Adipocyte (in vitro differentiated cells): ENCODE results near the gene PPM1F.
"Not testable (repeated sequence)": the region's sequence is repeated elsewhere in the genome, so short reads cannot be mapped to it uniquely, and the experiment has no call there.

Source experiments
- DNase-seq: peaks from one replicate; pipeline ENCODE4 v3.0.0-alpha.2; 2015; ENCODE audit warnings: low read depth
- H3K27me3 ChIP-seq: replicated peaks from 2 replicates; pipeline ENCODE4 v1.7.0; 2013; ENCODE audit warnings: mild to moderate bottlenecking, low read length, moderate library complexity; ENCODE audit not compliant: control insufficient read depth, insufficient read depth
- H3K36me3 ChIP-seq: 2 replicates; pipeline ENCODE4 v1.7.0; 2013; ENCODE audit warnings: low read length, mild to moderate bottlenecking, moderate library complexity; ENCODE audit not compliant: control insufficient read depth, insufficient read depth, severe bottlenecking
- H3K4me1 ChIP-seq: 2 replicates; pipeline ENCODE4 v1.7.0; 2013; ENCODE audit warnings: mild to moderate bottlenecking, low read length, moderate library complexity; ENCODE audit not compliant: control insufficient read depth, insufficient read depth
- H3K4me3 ChIP-seq: 2 replicates; pipeline ENCODE4 v1.7.0; 2013; ENCODE audit warnings: mild to moderate bottlenecking, low read length, moderate library complexity
- H3K9ac ChIP-seq: 2 replicates; pipeline ENCODE4 v1.7.0; 2013; ENCODE audit warnings: mild to moderate bottlenecking, low read length, moderate library complexity
- H3K9me3 ChIP-seq: 2 replicates; pipeline ENCODE4 v1.7.0; 2013; ENCODE audit warnings: mild to moderate bottlenecking, low read length, moderate library complexity; ENCODE audit not compliant: control insufficient read depth

PPM1F gene

DNA sequence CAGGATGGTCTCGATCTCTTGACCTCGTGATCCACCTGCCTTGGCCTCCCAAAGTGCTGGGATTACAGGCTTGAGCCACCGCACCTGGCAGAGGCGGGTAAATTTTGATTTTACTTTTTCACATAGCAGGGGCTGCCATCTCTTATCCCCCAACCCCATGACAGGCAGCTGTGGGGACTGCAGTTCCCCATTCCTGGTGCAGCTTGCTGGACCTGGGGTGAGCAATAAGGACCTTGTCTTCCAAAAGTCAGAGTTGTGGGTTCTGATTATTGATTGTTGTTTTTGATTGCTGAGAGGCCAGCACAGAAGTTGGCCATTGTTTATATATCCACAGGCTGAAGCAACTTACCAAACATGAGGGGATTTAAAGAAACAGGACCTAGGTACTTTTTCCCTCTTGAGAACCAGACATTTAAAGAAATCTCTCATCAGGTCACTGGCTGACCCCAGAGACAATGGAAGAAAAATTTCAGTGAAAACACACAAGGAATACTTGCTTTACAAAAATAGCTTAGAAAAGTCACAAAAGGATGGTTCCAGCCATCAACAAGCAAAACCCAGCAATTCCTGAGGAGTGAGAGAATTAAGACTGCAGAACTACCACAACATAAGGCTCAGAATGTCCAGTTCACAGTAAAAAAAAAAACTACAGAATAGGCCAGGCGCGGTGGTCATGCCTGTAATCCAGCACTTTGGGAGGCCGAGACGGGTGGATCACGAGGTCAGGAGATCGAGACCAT, 63.2 kb downstream of the PPM1F start:
- no peak for DNase-seq
- Histone ChIP-seq H3K36me3 (no peaks in the 10 kb centered on the region), H3K27me3 (no peaks in the 10 kb centered on the region), H3K4me1 (no peaks in the 10 kb centered on the region), H3K9me3 (no peaks in the 10 kb centered on the region), H3K9ac (no peak overlapping the region), H3K4me3 (no peak overlapping the region)

- Histone ChIP-seq H3K9ac (no peak overlapping the region), H3K27me3 (no peaks in the 10 kb centered on the region), H3K9me3 (no peaks in the 10 kb centered on the region), H3K4me3 (no peak overlapping the region), H3K36me3 (no peaks in the 10 kb centered on the region), H3K4me1 (no peaks in the 10 kb centered on the region)
- DNase-seq = no peak
Observed at GRCh38 chr22:21887841-21888240, 64.8 kb downstream of the PPM1F start.

- not testable (repeated sequence) for H3K4me1 ChIP-seq, H3K9me3 ChIP-seq, H3K4me3 ChIP-seq, H3K27me3 ChIP-seq, H3K9ac ChIP-seq, H3K36me3 ChIP-seq, DNase-seq
Observed at GRCh38 chr22:21883930-21884329, 68.7 kb downstream of the PPM1F start.

DNA sequence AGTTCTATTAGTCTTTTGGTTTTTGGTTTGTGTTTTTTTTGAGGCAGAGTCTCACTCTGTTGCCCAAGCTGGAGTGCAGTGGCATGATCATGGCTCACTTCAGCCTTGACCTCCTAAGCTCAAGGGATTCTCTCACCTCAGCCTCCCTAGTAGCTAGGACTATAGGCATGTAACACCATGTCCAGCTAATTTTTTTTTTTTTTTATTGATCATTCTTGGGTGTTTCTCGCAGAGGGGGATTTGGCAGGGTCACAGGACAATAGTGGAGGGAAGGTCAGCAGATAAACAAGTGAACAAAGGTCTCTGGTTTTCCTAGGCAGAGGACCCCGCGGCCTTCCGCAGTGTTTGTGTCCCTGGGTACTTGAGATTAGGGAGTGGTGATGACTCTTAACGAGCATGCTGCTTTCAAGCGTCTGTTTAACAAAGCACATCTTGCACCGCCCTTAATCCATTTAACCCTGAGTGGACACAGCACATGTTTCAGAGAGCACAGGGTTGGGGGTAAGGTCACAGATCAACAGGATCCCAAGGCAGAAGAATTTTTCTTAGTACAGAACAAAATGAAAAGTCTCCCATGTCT, 69.8 kb downstream of the PPM1F start:
- H3K9me3 ChIP-seq, H3K9ac ChIP-seq, DNase-seq, H3K36me3 ChIP-seq, H3K27me3 ChIP-seq, H3K4me1 ChIP-seq, H3K4me3 ChIP-seq: not testable (repeated sequence)

DNA sequence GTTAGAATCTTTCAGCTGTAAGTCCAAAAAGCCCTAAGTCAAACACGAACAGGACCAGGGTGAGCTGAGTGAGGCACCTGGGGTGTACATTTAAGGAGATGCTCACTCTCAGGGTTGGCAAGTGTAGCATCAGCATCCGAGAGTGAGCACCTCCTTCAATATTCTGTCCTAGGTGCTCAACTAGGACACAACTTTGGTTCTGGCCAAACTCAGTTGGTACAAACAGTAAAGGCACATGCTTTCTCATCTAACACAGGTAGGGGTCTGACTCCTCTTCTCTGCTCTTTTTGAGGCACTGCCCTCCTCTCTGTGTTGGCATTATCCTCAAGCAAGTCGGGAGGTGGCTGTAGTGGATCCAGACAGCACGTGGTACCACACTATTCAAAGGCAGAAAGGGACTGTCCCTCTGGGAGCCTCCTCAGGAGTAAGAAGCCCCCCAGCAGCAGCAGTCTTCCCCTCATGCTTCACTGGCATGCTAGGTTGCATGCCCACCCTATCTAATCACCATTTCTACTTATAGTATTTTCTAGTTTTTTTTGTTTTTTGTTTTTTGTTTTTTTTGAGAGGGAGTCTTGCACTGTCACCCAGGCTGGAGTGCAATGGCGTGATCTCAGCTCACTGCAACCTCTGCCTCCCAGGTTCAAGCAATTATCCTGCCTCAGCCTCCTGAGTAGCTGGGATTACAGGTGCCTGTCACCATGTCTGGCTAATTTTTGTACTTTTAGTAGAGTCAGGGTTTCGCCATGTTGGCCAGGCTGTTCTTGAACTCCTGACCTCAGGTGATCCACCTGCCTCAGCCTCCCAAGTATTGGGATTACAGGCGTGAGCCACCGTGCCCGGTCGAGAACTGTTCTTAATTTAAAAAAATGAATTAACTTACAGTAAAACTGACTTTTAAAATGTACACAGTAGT, 70.6 kb downstream of the PPM1F start:
- Histone ChIP-seq H3K4me3 (no peak overlapping the region), H3K27me3 (no peaks in the 10 kb centered on the region)

GRCh38 chr22:21876486-21877176, 76.0 kb downstream of the PPM1F start:
- DNase-seq = peak; percentile 93
- no peak overlapping the region for H3K9ac ChIP-seq
- no peaks in the 10 kb centered on the region for H3K36me3 ChIP-seq
- H3K4me3 ChIP-seq = no peak overlapping the region
- H3K9me3 ChIP-seq = no peaks in the 10 kb centered on the region
- peaks cover 11% of the 10 kb centered on the region for H3K4me1 ChIP-seq
- H3K27me3 ChIP-seq = no peaks in the 10 kb centered on the region

More for the DNA sequence above, 70.6 kb downstream of the PPM1F start:
- H3K9ac ChIP-seq = no peak overlapping the region
- H3K4me1 ChIP-seq = peaks cover 2% of the 10 kb centered on the region
- DNase-seq = no peak
- no peaks in the 10 kb centered on the region for H3K9me3 ChIP-seq
- no peaks in the 10 kb centered on the region for H3K36me3 ChIP-seq

DNA sequence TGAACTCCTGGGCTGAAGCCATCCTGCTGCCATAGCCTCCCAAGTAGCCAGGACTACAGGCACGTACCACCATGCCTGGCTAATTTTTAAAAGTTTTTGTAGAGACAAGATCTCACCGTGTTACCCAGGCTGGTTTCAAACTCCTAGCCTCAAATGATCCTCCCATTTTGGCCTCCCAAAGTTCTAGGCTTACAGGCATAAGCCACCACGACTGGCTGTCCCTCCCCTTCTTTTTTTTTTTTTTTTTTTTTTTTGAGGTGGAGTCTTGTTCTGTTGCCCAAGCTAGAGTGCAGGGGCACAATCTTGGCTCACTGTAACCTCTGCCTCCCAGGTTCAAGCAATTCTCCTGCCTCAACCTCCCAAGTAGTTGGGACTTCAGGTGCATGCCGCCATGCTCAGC, 77.7 kb downstream of the PPM1F start:
- not testable (repeated sequence) for H3K4me3 ChIP-seq, H3K9me3 ChIP-seq, H3K36me3 ChIP-seq, DNase-seq, H3K27me3 ChIP-seq, H3K9ac ChIP-seq
- H3K4me1 ChIP-seq = peaks cover 11% of the 10 kb centered on the region

- DNase-seq = no peak
- no peaks in the 10 kb centered on the region for H3K9me3 ChIP-seq
- no peaks in the 10 kb centered on the region for H3K36me3 ChIP-seq
- H3K4me1 ChIP-seq = peaks cover 15% of the 10 kb centered on the region
- H3K9ac ChIP-seq = no peak overlapping the region
- no peak overlapping the region for H3K4me3 ChIP-seq
- H3K27me3 ChIP-seq = no peaks in the 10 kb centered on the region
Observed at GRCh38 chr22:21873619-21874018, 79.0 kb downstream of the PPM1F start.

- peaks cover 22% of the 10 kb centered on the region for H3K4me1 ChIP-seq
- H3K27me3 ChIP-seq, H3K4me3 ChIP-seq, H3K9me3 ChIP-seq, DNase-seq, H3K9ac ChIP-seq, H3K36me3 ChIP-seq: not testable (repeated sequence)
Observed at GRCh38 chr22:21872741-21873140, 79.9 kb downstream of the PPM1F start.
